Keratinocyte (primary cell): ENCODE results near the gene SP6. TPM values are rescaled to one million over a fixed set of nuclear protein-coding genes. Genes with fewer than 3 reads are reported as not detected.

Source experiments
- DNase-seq: peaks from one replicate; pipeline ENCODE4 v3.0.0-alpha.2; 2011; ENCODE audit warnings: low read depth, missing footprints, low spot score
- FAIRE-seq: peaks from 2 replicates; lab custom pipeline; 2011; peaks lifted over from hg19 to GRCh38; lab: Jason Lieb, UNC
- H2AFZ ChIP-seq: 2 replicates; pipeline ENCODE4 v1.6.0; 2012; ENCODE audit warnings: low read length, control low read depth, inconsistent platforms; ENCODE audit not compliant: control insufficient read depth
- H3K27ac ChIP-seq: 2 replicates; pipeline ENCODE4 v1.5.1; 2011; ENCODE audit warnings: low read length; ENCODE audit not compliant: control insufficient read depth, insufficient read depth
- H3K27me3 ChIP-seq: 3 replicates; pipeline ENCODE4 v1.6.0; 2011; ENCODE audit warnings: low read length; ENCODE audit not compliant: control insufficient read depth, insufficient read depth; ENCODE audit errors: extremely low read depth
- H3K36me3 ChIP-seq, 2 experiments: 2 replicates in 1 of 2; 3 replicates in 1 of 2; pipeline ENCODE4 v1.5.1; 2011; ENCODE audit warnings: low read length in 2 of 2, mild to moderate bottlenecking in 1 of 2; ENCODE audit not compliant: control insufficient read depth in 2 of 2, insufficient read depth in 2 of 2; ENCODE audit errors: extremely low read depth in 1 of 2
- H3K4me1 ChIP-seq: 3 replicates; pipeline ENCODE4 v1.5.1; 2011; ENCODE audit warnings: low read length; ENCODE audit not compliant: control insufficient read depth, insufficient read depth; ENCODE audit errors: extremely low read depth
- H3K4me2 ChIP-seq: 3 replicates; pipeline ENCODE4 v1.6.0; 2011; ENCODE audit warnings: low read depth, low read length; ENCODE audit not compliant: control insufficient read depth, insufficient read depth; ENCODE audit errors: extremely low read depth
- H3K4me3 ChIP-seq, 3 experiments: fragments of 200-600 bp in 1 of 3; sonication (generic) in 1 of 3; 2 replicates in 2 of 3; 3 replicates in 1 of 3; pipeline ENCODE4 v1.5.1; 2011 to 2016; ENCODE audit warnings: low read length in 3 of 3, mild to moderate bottlenecking in 3 of 3, control low read depth in 2 of 3, inconsistent platforms in 1 of 3, low read depth in 1 of 3, mixed read lengths in 1 of 3, mixed run types in 1 of 3, moderate library complexity in 1 of 3; ENCODE audit not compliant: control insufficient read depth in 2 of 3, insufficient read depth in 2 of 3; ENCODE audit errors: extremely low read depth in 1 of 3
- H3K79me2 ChIP-seq: 2 replicates; pipeline ENCODE4 v1.6.0; 2012; ENCODE audit warnings: low read length; ENCODE audit not compliant: control insufficient read depth, insufficient read depth
- H3K9ac ChIP-seq: 3 replicates; pipeline ENCODE4 v1.6.0; 2011; ENCODE audit warnings: low read length; ENCODE audit not compliant: control insufficient read depth, insufficient read depth; ENCODE audit errors: extremely low read depth
- H3K9me1 ChIP-seq: 3 replicates; pipeline ENCODE4 v1.6.0; 2011; ENCODE audit warnings: low read length; ENCODE audit not compliant: control insufficient read depth, insufficient read depth; ENCODE audit errors: extremely low read depth
- H3K9me3 ChIP-seq: 2 replicates; pipeline ENCODE4 v1.5.1; 2012; ENCODE audit warnings: low read depth, low read length; ENCODE audit not compliant: control insufficient read depth
- H4K20me1 ChIP-seq: 3 replicates; pipeline ENCODE4 v1.6.0; 2011; ENCODE audit warnings: low read length; ENCODE audit not compliant: control insufficient read depth, insufficient read depth; ENCODE audit errors: extremely low read depth
- CTCF ChIP-seq, 3 experiments: IDR thresholded peaks in 1 of 3; conservative IDR thresholded peaks in 1 of 3; optimal IDR thresholded peaks in 1 of 3; 2 replicates in 2 of 3; 3 replicates in 1 of 3; pipeline versions ENCODE3 to v1.5.1; 2011; ENCODE audit warnings: low read length in 3 of 3, mild to moderate bottlenecking in 3 of 3, moderate library complexity in 2 of 3, control low read depth in 1 of 3, inconsistent platforms in 1 of 3; ENCODE audit not compliant: insufficient read depth in 2 of 3; ENCODE audit errors: extremely low read depth in 1 of 3
- EZH2 ChIP-seq: IDR thresholded peaks from one replicate; pipeline ENCODE4 v1.6.1; 2012; ENCODE audit warnings: inconsistent platforms, mild to moderate bottlenecking, low read length, moderate library complexity
- dilution Hi-C: fragments of 300-500 bp; cut with MboI; formaldehyde crosslinking; loops from one replicate; pipeline ENCODE4 v1.7.0; 2020; ENCODE audit warnings: low sequenced_read_pairs; ENCODE audit not compliant: extremely low pct_ligation_motif_present
- polyA plus RNA-seq, 5 experiments: library from polyadenylated mRNA; depleted of rRNA in 3 of 5; stranded (reverse) in 3 of 5; stranded (forward) in 1 of 5; unstranded in 1 of 5; fragments of >200 nt; gene quantifications; 1 replicate in 1 of 5; 2 replicates in 3 of 5; 3 replicates in 1 of 5; pipeline versions ENCODE4 v1.2.1 to v1.2.3, GENCODE V29; 2011 to 2012; ENCODE audit warnings: missing spikeins in 2 of 5, low read depth in 1 of 5, low replicate concordance in 1 of 5

The SP6 gene
- polyA plus RNA-seq, 1 donor (not counting 4 experiments of a cell fraction or from before 2014, with no cell fraction given): 2.0 TPM

DNA sequence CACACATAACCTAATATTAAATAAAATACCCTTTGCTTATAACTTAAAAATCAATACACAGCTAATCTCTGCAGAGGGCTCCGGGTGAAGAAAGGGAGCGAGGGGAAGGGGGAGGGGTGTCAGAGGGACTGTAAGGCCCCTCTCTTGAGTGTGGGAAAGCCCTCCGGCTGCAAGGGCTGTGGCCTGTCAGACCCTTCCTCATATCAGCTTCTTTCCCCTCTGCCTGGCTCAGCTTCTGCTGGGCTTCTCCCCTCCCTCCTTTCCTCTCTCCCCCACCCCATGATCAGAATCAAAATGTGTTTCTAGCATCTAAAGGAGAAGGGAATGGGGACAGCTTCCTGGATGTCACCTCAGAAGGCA is 5.3 kb downstream of the SP6 start:
- DNase-seq: no peak
- Histone ChIP-seq H3K79me2 (peaks cover 2% of the 10 kb centered on the region), H4K20me1 (no peaks in the 10 kb centered on the region), H3K36me3 (peaks cover 0 to 1% of the 10 kb centered on the region in 2 experiments), H3K27me3 (no peaks in the 10 kb centered on the region), H2AFZ (no peak overlapping the region), H3K9ac (no peak overlapping the region), H3K27ac (no peak overlapping the region), H3K4me1 (peaks cover 40% of the 10 kb centered on the region), H3K4me3 (no peak overlapping the region), H3K9me1 (no peaks in the 10 kb centered on the region), H3K4me2 (no peak overlapping the region), H3K9me3 (no peaks in the 10 kb centered on the region)
- TF ChIP-seq EZH2: no peak
- no peak for TF ChIP-seq CTCF (optimal IDR thresholded peaks at IDR 0.05 in 1 of 3, IDR thresholded peaks at IDR 0.05 in 1 of 3, conservative IDR thresholded peaks at IDR 0.05 in 1 of 3; ENCODE audit: extremely low read depth in 1 of 3, insufficient read depth in 2 of 3, low read length in 3 of 3)
- FAIRE-seq: no peak
- dilution Hi-C loops: no loop called here

DNA sequence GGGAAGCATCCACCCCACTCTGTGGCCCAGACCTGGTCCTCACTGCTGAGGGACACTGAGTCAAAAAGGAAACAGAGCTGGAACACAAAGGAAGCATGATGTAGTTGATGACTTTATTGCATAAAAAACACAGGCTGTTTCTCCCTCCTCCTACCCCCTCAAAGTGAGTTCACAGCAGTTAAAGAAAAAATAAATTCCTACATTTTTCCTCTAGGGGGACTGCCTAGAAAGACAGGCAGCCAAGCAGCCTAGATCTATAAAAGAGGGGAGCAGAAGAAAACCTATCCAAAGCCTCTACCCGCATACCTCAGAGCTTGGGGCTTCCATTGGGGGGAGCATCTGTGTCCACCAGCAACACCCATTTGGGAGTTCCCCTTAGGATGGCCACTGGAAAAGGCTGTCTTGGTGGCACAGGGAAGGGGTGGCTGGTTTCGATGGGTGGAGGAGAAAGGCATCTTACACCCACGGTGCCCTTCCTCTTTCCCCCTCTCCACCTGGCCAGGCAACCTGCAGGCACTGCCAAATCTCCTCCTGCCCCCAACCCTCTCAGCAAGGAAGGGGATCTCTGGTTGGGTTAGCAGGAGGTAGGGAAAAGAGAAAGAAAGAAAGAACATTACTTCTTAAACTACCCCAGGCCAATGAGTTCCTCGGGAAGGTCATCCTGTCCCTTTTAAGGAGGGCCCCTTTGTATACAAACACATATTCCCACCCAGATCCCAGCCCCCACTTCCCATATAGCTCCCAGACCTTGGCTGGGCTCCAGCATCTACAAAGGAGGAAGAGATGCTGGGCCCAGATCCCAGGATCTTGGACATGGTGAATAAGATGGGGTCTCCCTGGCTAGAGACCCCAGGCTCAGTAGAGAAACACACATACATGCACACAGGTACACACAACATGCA is 5.9 kb downstream of the SP6 start:
- no peaks in the 10 kb centered on the region for H4K20me1 ChIP-seq
- H3K9me3 ChIP-seq: no peaks in the 10 kb centered on the region
- H3K36me3 ChIP-seq: peaks cover 0 to 1% of the 10 kb centered on the region in 2 experiments
- H3K4me1 ChIP-seq: peaks cover 40% of the 10 kb centered on the region
- H3K4me3 ChIP-seq: no peak overlapping the region
- FAIRE-seq (no peak), DNase-seq (no peak)
- H3K4me2 ChIP-seq: no peak overlapping the region
- H3K27me3 ChIP-seq: no peaks in the 10 kb centered on the region
- no peak overlapping the region for H3K27ac ChIP-seq
- peaks cover 7% of the 10 kb centered on the region for H3K79me2 ChIP-seq
- dilution Hi-C loops: no loop called here
- no peaks in the 10 kb centered on the region for H3K9me1 ChIP-seq
- no peak overlapping the region for H3K9ac ChIP-seq
- TF ChIP-seq EZH2 (no peak), CTCF (optimal IDR thresholded peaks at IDR 0.05 in 1 of 3, IDR thresholded peaks at IDR 0.05 in 1 of 3, conservative IDR thresholded peaks at IDR 0.05 in 1 of 3; ENCODE audit: extremely low read depth in 1 of 3, insufficient read depth in 2 of 3, low read length in 3 of 3) (peak in 1 of 3 experiments; percentile 44)
- H2AFZ ChIP-seq: no peak overlapping the region
